HG03066 (cell line): Measurements from ENCODE around the gene ELK3.
"Not testable (repeated sequence)": the region's sequence is repeated elsewhere in the genome, so short reads cannot be mapped to it uniquely, and the experiment has no call there.

Experiments used
- ATAC-seq: cut with Tn5 transposase; IDR thresholded peaks from one replicate; pipeline ENCODE4 v1.9.1; 2021; ENCODE audit warnings: low read depth; ENCODE audit not compliant: unreplicated experiment

ELK3 gene

GRCh38 chr12:96300064-96300463 is 105.9 kb downstream of the ELK3 start:
- ATAC-seq: no peak

- no peak for ATAC-seq
Observed at GRCh38 chr12:96301732-96302131, 107.6 kb downstream of the ELK3 start.

- ATAC-seq: no peak
Observed at GRCh38 chr12:96302687-96303310, 108.6 kb downstream of the ELK3 start.

GRCh38 chr12:96303653-96304052 is 109.5 kb downstream of the ELK3 start:
- ATAC-seq: no peak

- no peak for ATAC-seq
Observed at GRCh38 chr12:96305665-96306064, 111.5 kb downstream of the ELK3 start.

- no peak for ATAC-seq
Observed at GRCh38 chr12:96308881-96309280, 114.7 kb downstream of the ELK3 start.

- ATAC-seq: no peak
Observed at GRCh38 chr12:96310067-96310466, 115.9 kb downstream of the ELK3 start.

GRCh38 chr12:96311191-96311590 is 117.0 kb downstream of the ELK3 start:
- no peak for ATAC-seq

GRCh38 chr12:96313606-96314005 is 119.4 kb downstream of the ELK3 start:
- ATAC-seq: no peak

GRCh38 chr12:96314723-96315122 is 120.5 kb downstream of the ELK3 start:
- ATAC-seq: no peak

- not testable (repeated sequence) for ATAC-seq
Observed at GRCh38 chr12:96315741-96316481, 121.7 kb downstream of the ELK3 start.

GRCh38 chr12:96317801-96318200 is 123.6 kb downstream of the ELK3 start:
- not testable (repeated sequence) for ATAC-seq
